Kidney epithelial cell (primary cell): Measurements from ENCODE around the gene FLNB. TPM values are rescaled to one million over a fixed set of nuclear protein-coding genes. Genes with fewer than 3 reads are reported as not detected.

Source experiments
- DNase-seq: peaks from one replicate; pipeline ENCODE4 v3.0.0-alpha.2; 2010; ENCODE audit warnings: low read depth
- H3K27me3 ChIP-seq: 2 replicates; pipeline ENCODE4 v1.6.0; 2011; ENCODE audit warnings: low read length; ENCODE audit not compliant: control insufficient read depth, insufficient read depth
- H3K36me3 ChIP-seq: 2 replicates; pipeline ENCODE4 v1.5.1; 2011; ENCODE audit warnings: low read length; ENCODE audit not compliant: control insufficient read depth, insufficient read depth
- H3K4me3 ChIP-seq: 2 replicates; pipeline ENCODE4 v1.5.1; 2011; ENCODE audit warnings: low read depth, mild to moderate bottlenecking, control low read depth, low read length
- CTCF ChIP-seq: IDR thresholded peaks from 2 replicates; pipeline ENCODE4 v1.5.1; 2011; ENCODE audit warnings: mild to moderate bottlenecking, moderate library complexity, low read length, control low read depth, inconsistent platforms; ENCODE audit not compliant: insufficient read depth, poor library complexity, severe bottlenecking
- total RNA-seq: library from RNA; depleted of rRNA; stranded (reverse); fragments of >200 nt; gene quantifications from 2 replicates; pipeline ENCODE4 v1.2.3, GENCODE V29; 2015

The FLNB gene
- total RNA-seq, 1 donor from 2014 or later: 536 TPM

DNA sequence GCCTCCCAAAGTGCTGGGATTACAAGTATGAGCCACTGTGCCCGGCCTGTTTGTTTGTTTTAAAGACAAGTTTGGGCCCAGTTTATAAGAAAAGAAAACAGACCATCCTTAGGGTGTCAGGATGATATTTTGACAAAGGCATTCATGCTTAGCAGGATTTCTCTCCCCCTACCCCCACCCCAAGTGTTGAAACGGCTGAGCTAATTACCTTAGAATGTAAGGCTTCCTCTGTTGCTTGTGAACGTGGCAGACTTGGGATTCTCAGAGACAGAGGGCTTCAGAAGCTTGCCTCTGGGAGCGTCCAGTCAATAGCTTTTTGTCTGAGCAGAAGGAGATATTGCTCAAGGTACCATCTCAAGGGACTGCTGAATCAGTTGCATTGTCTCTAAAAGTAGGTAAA is 24.0 kb downstream of the FLNB start:
- DNase-seq: peak; percentile 68

DNA sequence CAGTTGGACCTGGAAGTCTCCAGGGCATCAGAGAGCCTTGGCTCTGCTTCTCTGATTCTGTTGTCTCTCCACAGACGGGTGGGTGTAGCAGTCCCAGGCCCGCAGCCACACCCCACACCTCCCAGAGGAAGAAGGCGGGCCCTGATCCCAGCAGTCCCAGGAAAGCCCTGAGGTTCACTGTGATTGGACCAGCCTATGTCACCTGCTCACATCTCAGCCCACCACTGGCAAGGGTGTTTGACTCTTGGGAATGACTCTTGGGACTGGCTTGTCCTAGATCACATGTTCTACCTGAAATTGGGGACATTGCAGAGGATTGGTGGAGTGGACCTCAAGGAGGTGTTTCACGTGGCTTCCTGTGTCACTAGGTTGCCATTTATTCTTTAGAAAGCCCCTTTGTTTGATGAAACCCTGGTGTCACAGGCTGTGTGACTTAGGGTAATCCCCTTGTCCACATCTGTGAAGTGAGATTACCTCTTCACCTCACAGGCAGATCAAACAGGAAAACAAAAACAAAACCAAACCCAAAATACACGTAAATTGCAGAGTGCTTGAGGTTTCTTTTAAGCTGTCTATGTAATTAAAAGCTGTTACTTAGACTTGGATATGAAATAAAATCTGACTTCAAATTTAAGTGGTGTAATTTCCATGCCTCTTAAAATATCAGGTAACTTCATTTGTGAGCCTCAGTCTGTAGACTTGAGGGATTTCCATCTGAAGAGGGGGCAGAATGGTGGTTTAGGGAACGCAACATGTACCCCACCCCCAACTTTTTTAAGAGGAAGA is 26.7 kb downstream of the FLNB start:
- H3K4me3 ChIP-seq: no peak overlapping the region
- H3K36me3 ChIP-seq: no peaks in the 10 kb centered on the region
- no peak for DNase-seq
- no peaks in the 10 kb centered on the region for H3K27me3 ChIP-seq
- TF ChIP-seq CTCF: no peak

More for the DNA sequence above, 24.0 kb downstream of the FLNB start:
- no peak overlapping the region for H3K4me3 ChIP-seq
- no peaks in the 10 kb centered on the region for H3K36me3 ChIP-seq
- no peaks in the 10 kb centered on the region for H3K27me3 ChIP-seq
- TF ChIP-seq CTCF: no peak

DNA sequence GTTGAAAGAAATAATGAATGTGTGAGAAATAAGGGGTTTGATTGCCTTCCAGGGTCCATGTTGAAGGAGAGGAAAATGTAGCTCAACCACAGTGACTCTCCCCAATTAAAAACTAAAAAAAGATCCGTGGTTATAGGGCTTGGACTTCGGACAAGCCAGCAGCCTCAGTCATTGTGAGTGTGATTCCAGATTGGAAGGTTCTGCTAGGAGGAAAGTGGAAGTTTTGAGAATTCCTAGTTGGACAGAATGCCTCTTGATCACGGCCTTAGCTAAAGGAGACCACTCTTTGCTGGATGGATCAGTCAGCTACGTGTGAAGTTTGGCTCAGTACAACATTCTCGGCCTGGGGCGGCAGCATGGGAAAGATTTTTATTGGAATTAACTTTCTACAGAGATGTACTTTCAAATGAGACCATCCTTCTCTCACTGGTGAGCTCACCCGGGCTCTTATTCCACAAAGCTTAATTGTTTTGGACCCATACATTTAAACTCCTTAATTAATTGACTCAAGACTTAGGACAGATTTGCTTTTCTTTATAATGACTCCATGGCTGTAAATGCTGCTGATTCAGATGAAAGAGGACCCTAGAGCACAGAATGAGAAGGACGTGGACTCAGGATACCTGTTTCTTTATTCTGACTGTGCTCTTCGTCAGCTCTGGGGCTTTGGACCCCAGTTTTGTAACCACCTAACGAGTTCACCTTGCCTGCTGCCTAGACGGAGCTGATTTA is 27.5 kb downstream of the FLNB start:
- Histone ChIP-seq H3K4me3 (no peak overlapping the region), H3K36me3 (no peaks in the 10 kb centered on the region), H3K27me3 (no peaks in the 10 kb centered on the region)
- DNase-seq: no peak
- TF ChIP-seq CTCF: no peak

DNA sequence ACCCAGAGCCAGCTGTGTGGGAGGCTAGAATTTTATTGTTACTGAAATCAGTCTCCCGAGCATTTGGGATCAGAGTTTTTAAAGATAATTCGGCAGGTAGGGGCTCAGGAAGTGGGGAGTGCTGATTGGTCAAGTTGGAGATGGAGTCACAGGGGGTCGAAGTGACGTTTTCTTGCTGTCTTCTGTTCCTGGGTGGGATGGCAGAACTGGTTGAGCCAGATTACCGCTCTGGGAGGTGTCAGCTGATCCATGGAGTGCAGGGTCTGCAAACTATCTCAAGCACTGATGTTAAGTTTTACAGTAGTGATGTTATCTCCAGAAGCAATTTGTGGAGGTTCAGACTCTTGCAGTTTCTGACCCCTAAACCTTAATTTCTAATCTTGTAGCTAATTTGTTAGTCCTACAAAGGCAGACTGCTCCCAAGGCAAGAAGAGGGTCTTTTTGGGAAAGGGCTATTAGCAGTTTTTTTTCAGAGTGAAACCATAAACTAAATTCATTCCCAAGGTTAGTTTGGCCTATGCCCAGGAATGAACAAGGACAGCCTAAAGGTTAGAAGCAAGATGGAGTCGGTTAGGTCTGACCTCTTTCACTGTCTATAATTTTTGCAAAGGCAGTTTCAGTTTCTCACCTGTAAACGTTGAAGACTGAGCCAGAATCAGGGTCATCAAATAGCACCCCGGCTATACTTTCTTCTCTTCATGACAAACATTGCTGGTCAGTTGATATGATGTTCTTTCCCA is 28.2 kb downstream of the FLNB start:
- no peaks in the 10 kb centered on the region for H3K27me3 ChIP-seq
- DNase-seq: no peak
- no peaks in the 10 kb centered on the region for H3K36me3 ChIP-seq
- no peak for TF ChIP-seq CTCF
- H3K4me3 ChIP-seq: no peak overlapping the region

DNA sequence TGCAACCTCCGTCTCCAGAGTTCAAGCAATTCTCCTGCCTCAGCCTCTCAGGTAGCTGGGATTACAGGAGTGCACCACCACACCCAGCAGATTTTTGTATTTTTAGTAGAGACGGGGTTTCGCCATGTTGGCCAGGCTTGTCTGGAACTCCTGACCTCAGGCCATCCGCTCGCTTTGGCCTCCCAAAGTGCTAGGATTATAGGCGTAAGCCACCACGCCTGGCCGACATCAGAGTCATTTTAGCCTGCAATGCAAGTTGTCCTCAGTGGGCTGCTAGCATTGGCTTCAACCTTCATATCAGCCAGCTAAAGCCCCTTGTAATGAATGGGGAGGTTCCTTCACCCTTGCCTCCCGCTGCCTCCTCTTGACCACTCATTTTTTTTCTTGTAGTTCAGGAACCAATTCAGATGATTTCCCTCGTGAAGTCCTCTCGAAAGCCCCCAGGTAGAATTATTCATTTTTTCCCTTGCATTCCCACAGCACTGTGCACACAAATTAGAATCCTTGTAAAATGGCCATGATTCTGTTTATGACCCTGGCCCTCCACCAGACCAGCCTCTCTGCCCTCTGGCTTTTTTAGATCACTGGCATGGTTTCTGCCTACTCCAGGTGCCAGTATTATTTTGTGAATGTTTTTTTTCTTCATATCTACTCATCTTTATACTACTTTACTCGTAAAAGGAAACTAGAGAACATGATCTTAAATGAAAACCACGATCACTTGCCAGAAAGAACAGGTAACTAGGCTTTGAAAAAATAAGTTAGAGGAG is 29.1 kb downstream of the FLNB start:
- TF ChIP-seq CTCF: no peak
- no peaks in the 10 kb centered on the region for H3K36me3 ChIP-seq
- no peak overlapping the region for H3K4me3 ChIP-seq
- no peak for DNase-seq
- H3K27me3 ChIP-seq: no peaks in the 10 kb centered on the region
